PC-3 (cell line): ENCODE results near the gene ALKBH5. TPM values are rescaled to one million over a fixed set of nuclear protein-coding genes. Genes with fewer than 3 reads are reported as not detected.

Experiments
- ATAC-seq: fragments of 200-7000 bp; cut with Tn5 transposase; 2 replicates; pipeline ENCODE4 v1.9.1; 2020; ENCODE audit warnings: mild to moderate bottlenecking, moderate library complexity
- BruUV-seq: library from RNA; stranded (reverse); fragments of 400-500 nt; replicated peaks from 2 replicates; lab custom pipeline; 2021; lab: Mats Ljungman, UMichigan
- CTCF ChIA-PET: fragments of 300-600 bp; sonication (Branson Sonifier 250); formaldehyde crosslinking; loops from one replicate; lab custom pipeline; 2022; ENCODE audit warnings: antibody characterized with exemption; lab: Charles Lee
- POLR2A ChIA-PET: fragments of 300-600 bp; sonication (Branson Sonifier 250); formaldehyde crosslinking; loops from one replicate; lab custom pipeline; 2022; ENCODE audit warnings: antibody characterized with exemption; ENCODE audit not compliant: unreplicated experiment; lab: Charles Lee
- DNase-seq: peaks from one replicate; pipeline ENCODE4 v3.0.0-alpha.2; 2015
- H2AFZ ChIP-seq: fragments of 300-600 bp; sonication (generic); 2 replicates; pipeline ENCODE4 v1.6.0; 2016; ENCODE audit warnings: antibody characterized with exemption, low read length
- H3F3A ChIP-seq: fragments of 300-600 bp; sonication (generic); one replicate; pipeline ENCODE4 v1.6.0; 2017; ENCODE audit warnings: antibody characterized with exemption, low read length, control low read depth, mild to moderate bottlenecking; ENCODE audit not compliant: unreplicated experiment
- H3K27ac ChIP-seq: fragments of 300-600 bp; sonication (generic); 2 replicates; pipeline ENCODE4 v1.5.1; 2016; ENCODE audit warnings: mild to moderate bottlenecking, low read length
- H3K27me3 ChIP-seq: fragments of 300-600 bp; sonication (generic); 2 replicates; pipeline ENCODE4 v1.6.1; 2016; ENCODE audit warnings: low read length, mixed read lengths
- H3K36me3 ChIP-seq: fragments of 300-600 bp; sonication (generic); 2 replicates; pipeline ENCODE4 v1.6.1; 2016; ENCODE audit warnings: low read depth, mixed run types, low read length, mixed read lengths
- H3K4me1 ChIP-seq: fragments of 300-600 bp; sonication (generic); 2 replicates; pipeline ENCODE4 v1.5.1; 2016; ENCODE audit warnings: low read length; ENCODE audit not compliant: insufficient read depth
- H3K4me2 ChIP-seq: fragments of 300-600 bp; sonication (generic); 2 replicates; pipeline ENCODE4 v1.6.0; 2016; ENCODE audit warnings: low read length
- H3K4me3 ChIP-seq: fragments of 300-600 bp; sonication (generic); 2 replicates; pipeline ENCODE4 v1.5.1; 2016; ENCODE audit warnings: mild to moderate bottlenecking, low read length, mixed read lengths
- H3K79me2 ChIP-seq: fragments of 300-600 bp; sonication (generic); 2 replicates; pipeline ENCODE4 v1.6.1; 2017; ENCODE audit warnings: low read length, mixed read lengths
- H3K9ac ChIP-seq: fragments of 300-600 bp; sonication (generic); 2 replicates; pipeline ENCODE4 v1.6.0; 2016; ENCODE audit warnings: mild to moderate bottlenecking, low read length
- H3K9me2 ChIP-seq: fragments of 300-600 bp; sonication (generic); replicated peaks from 2 replicates; pipeline ENCODE4 v1.6.1; 2016; ENCODE audit warnings: mixed run types, low read length, mixed read lengths
- H3K9me3 ChIP-seq: fragments of 300-600 bp; sonication (generic); 2 replicates; pipeline ENCODE4 v1.6.1; 2016; ENCODE audit warnings: low read length, mixed read lengths
- H4K20me1 ChIP-seq: fragments of 300-600 bp; sonication (generic); 2 replicates; pipeline ENCODE4 v1.6.1; 2016; ENCODE audit warnings: low read length, mixed read lengths
- EZH2 ChIP-seq: fragments of 300-600 bp; sonication (generic); IDR thresholded peaks from one replicate; pipeline ENCODE4 v1.6.1; 2017; ENCODE audit warnings: antibody characterized with exemption, mild to moderate bottlenecking, low read length; ENCODE audit not compliant: unreplicated experiment
- EZH2phosphoT487 ChIP-seq: fragments of 300-600 bp; sonication (generic); IDR thresholded peaks from 2 replicates; pipeline ENCODE4 v1.6.1; 2018; ENCODE audit warnings: mild to moderate bottlenecking, antibody characterized with exemption, low read length, borderline replicate concordance
- intact Hi-C: fragments of 100-400 bp; cut with micrococcal nuclease; formaldehyde crosslinking; loops from 2 replicates; pipeline ENCODE4 v1.9.0; 2023
- total RNA-seq: library from RNA; depleted of rRNA; stranded (reverse); fragments of >200 nt; gene quantifications from 2 replicates; pipeline ENCODE4 v1.2.3, GENCODE V29; 2014
- TF ChIP-seq, protein P1 (sequence below): fragments of 300-600 bp; sonication (generic); conservative IDR thresholded peaks from 2 replicates; pipeline ENCODE4 v1.5.1; 2017; ENCODE audit warnings: antibody characterized with exemption, low read depth, mild to moderate bottlenecking, low read length

ALKBH5 gene
- total RNA-seq, 1 experiment from 2014 or later: 207 TPM

DNA sequence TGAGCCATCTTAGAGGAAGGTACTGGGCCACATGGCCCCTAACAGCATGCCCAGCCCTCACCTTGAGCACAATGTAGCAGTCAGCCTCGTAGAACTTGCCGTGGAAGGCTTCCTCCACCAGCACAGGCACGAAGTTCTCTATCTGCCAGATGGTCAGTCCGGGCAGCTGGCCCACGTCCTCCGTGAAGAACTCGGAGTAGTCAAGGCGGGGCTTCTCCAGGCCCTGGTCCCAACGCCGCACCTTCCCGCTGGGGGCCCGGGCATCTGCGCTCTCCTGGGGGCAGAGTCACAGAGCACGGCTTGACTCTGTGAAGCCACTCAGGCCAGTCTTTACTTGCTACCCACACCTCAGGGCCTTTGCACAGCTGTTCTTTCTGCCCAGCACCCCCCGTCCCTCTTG, 67.6 kb downstream of the ALKBH5 start:
- H3K27me3 ChIP-seq: no peaks in the 10 kb centered on the region
- H3K4me2 ChIP-seq: no peak overlapping the region
- BruUV-seq: no TSS peak
- CTCF ChIA-PET: no interaction called here
- TF ChIP-seq, protein P1, sequence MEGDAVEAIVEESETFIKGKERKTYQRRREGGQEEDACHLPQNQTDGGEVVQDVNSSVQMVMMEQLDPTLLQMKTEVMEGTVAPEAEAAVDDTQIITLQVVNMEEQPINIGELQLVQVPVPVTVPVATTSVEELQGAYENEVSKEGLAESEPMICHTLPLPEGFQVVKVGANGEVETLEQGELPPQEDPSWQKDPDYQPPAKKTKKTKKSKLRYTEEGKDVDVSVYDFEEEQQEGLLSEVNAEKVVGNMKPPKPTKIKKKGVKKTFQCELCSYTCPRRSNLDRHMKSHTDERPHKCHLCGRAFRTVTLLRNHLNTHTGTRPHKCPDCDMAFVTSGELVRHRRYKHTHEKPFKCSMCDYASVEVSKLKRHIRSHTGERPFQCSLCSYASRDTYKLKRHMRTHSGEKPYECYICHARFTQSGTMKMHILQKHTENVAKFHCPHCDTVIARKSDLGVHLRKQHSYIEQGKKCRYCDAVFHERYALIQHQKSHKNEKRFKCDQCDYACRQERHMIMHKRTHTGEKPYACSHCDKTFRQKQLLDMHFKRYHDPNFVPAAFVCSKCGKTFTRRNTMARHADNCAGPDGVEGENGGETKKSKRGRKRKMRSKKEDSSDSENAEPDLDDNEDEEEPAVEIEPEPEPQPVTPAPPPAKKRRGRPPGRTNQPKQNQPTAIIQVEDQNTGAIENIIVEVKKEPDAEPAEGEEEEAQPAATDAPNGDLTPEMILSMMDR: no peak
- H3K9me2 ChIP-seq: no peaks in the 10 kb centered on the region
- no peak overlapping the region for H3K4me3 ChIP-seq
- no peak overlapping the region for H3K27ac ChIP-seq
- H3K79me2 ChIP-seq: peaks cover 18% of the 10 kb centered on the region
- H3K4me1 ChIP-seq: no peaks in the 10 kb centered on the region
- no peak for DNase-seq
- intact Hi-C loops: no loop called here
- H2AFZ ChIP-seq: no peak overlapping the region
- H3K9me3 ChIP-seq: no peaks in the 10 kb centered on the region
- H3K9ac ChIP-seq: no peak overlapping the region
- H3K36me3 ChIP-seq: peaks cover 76% of the 10 kb centered on the region
- H3F3A ChIP-seq: no peaks in the 10 kb centered on the region
- no peak for ATAC-seq
- POLR2A ChIA-PET: no interaction called here
- H4K20me1 ChIP-seq: no peaks in the 10 kb centered on the region

- ChIA-PET POLR2A (no interaction called here), CTCF (no interaction called here)
- H3F3A ChIP-seq: no peaks in the 10 kb centered on the region
- no peaks in the 10 kb centered on the region for H3K27me3 ChIP-seq
- peaks cover 8% of the 10 kb centered on the region for H3K4me1 ChIP-seq
- peaks cover 4% of the 10 kb centered on the region; the same call in 1 of the 2 replicates for H4K20me1 ChIP-seq
- no peak for TF ChIP-seq EZH2phosphoT487
- no peak for TF ChIP-seq EZH2
- TF ChIP-seq, protein P1: no peak
- H3K4me2 ChIP-seq: no peak overlapping the region
- H3K36me3 ChIP-seq: peaks cover 76% of the 10 kb centered on the region
- no peak overlapping the region for H2AFZ ChIP-seq
- no peak overlapping the region for H3K4me3 ChIP-seq
- H3K27ac ChIP-seq: no peak overlapping the region
- no peak for ATAC-seq
- DNase-seq: no peak
- BruUV-seq: no TSS peak
- H3K9me2 ChIP-seq: no peaks in the 10 kb centered on the region
- no peaks in the 10 kb centered on the region for H3K9me3 ChIP-seq
- no peak overlapping the region for H3K9ac ChIP-seq
- peaks cover 28% of the 10 kb centered on the region for H3K79me2 ChIP-seq
- intact Hi-C loops: no loop called here
These were observed 68.5 kb downstream of the ALKBH5 start for GRCh38 chr17:18252160-18252559.

GRCh38 chr17:18253187-18253884, 69.7 kb downstream of the ALKBH5 start:
- H2AFZ ChIP-seq: no peak overlapping the region
- no peak overlapping the region for H3K4me2 ChIP-seq
- ChIA-PET POLR2A (no interaction called here), CTCF (no interaction called here)
- DNase-seq: no peak
- H3K9ac ChIP-seq: no peak overlapping the region
- H4K20me1 ChIP-seq: peaks cover 4% of the 10 kb centered on the region; the same call in 1 of the 2 replicates
- no peaks in the 10 kb centered on the region for H3K9me3 ChIP-seq
- H3F3A ChIP-seq: no peaks in the 10 kb centered on the region
- intact Hi-C loops: no loop called here
- H3K4me1 ChIP-seq: peaks cover 13% of the 10 kb centered on the region
- peaks cover 39% of the 10 kb centered on the region for H3K79me2 ChIP-seq
- no peak for ATAC-seq
- no peak overlapping the region for H3K4me3 ChIP-seq
- no peak overlapping the region for H3K27ac ChIP-seq
- no peaks in the 10 kb centered on the region for H3K27me3 ChIP-seq
- H3K9me2 ChIP-seq: no peaks in the 10 kb centered on the region
- BruUV-seq: no TSS peak
- H3K36me3 ChIP-seq: peaks cover 68% of the 10 kb centered on the region
- TF ChIP-seq EZH2 (no peak), EZH2phosphoT487 (no peak)
- TF ChIP-seq, protein P1: no peak
